Activated T-cell treated with anti-CD3 and anti-CD28 coated beads, Interleukin-2, amount 50 U/mL, for 4 hours (primary cell): ENCODE data around the gene LIN37. TPM values are rescaled to one million over a fixed set of nuclear protein-coding genes. Genes with fewer than 3 reads are reported as not detected.

ENCODE experiments used
- ATAC-seq, 2 donors: fragments of 200-7000 bp; cut with Tn5 transposase; one replicate each; pipeline ENCODE4 v1.10.0; 2021
- DNase-seq: peaks from one replicate; pipeline ENCODE4 v3.0.0-alpha.2; 2020
- H3K27me3 Mint-ChIP-seq: one replicate; pipeline ENCODE4 v1.8.0; 2021; ENCODE audit warnings: low read depth, mixed read lengths
- H3K36me3 Mint-ChIP-seq: one replicate; pipeline ENCODE4 v1.8.0; 2022; ENCODE audit warnings: mixed read lengths; ENCODE audit not compliant: insufficient read depth
- H3K4me1 Mint-ChIP-seq: one replicate; pipeline ENCODE4 v1.8.0; 2021; ENCODE audit warnings: low read depth, mixed read lengths
- H3K4me3 Mint-ChIP-seq: one replicate; pipeline ENCODE4 v1.8.0; 2021; ENCODE audit warnings: mild to moderate bottlenecking, moderate library complexity, mixed read lengths
- H3K9me3 Mint-ChIP-seq: one replicate; pipeline ENCODE4 v1.8.0; 2021; ENCODE audit warnings: mixed read lengths
- total RNA-seq, 3 donors: library from RNA; stranded (reverse); gene quantifications; one replicate each; pipeline ENCODE4 v1.2.1, GENCODE V29; 2021

The LIN37 gene
- total RNA-seq, 3 donors from 2014 or later: 5.8 to 6.4 (median 6.4) TPM

GRCh38 chr19:35777086-35777841, 28.9 kb downstream of the LIN37 start:
- Mint-ChIP-seq H3K4me1 (peaks cover 19% of the 10 kb centered on the region), H3K36me3 (peaks cover 4% of the 10 kb centered on the region), H3K4me3 (peak overlapping the region; percentile 59), H3K9me3 (no peaks in the 10 kb centered on the region), H3K27me3 (no peaks in the 10 kb centered on the region)
- ATAC-seq: no peak
- DNase-seq: no peak

GRCh38 chr19:35777961-35778360, 29.6 kb downstream of the LIN37 start:
- Mint-ChIP-seq H3K9me3 (no peaks in the 10 kb centered on the region), H3K27me3 (no peaks in the 10 kb centered on the region), H3K4me3 (no peak overlapping the region), H3K4me1 (peaks cover 19% of the 10 kb centered on the region), H3K36me3 (peaks cover 7% of the 10 kb centered on the region)
- DNase-seq (no peak), ATAC-seq (no peak)

- no peaks in the 10 kb centered on the region for H3K9me3 Mint-ChIP-seq
- H3K27me3 Mint-ChIP-seq: no peaks in the 10 kb centered on the region
- DNase-seq (no peak), ATAC-seq (no peak)
- peaks cover 19% of the 10 kb centered on the region for H3K4me1 Mint-ChIP-seq
- H3K4me3 Mint-ChIP-seq: no peak overlapping the region
- peaks cover 11% of the 10 kb centered on the region for H3K36me3 Mint-ChIP-seq
Measured at GRCh38 chr19:35779033-35779432, 30.7 kb downstream of the LIN37 start.

GRCh38 chr19:35780058-35780457, 31.7 kb downstream of the LIN37 start:
- no peak for DNase-seq
- ATAC-seq: no peak
- H3K27me3 Mint-ChIP-seq: no peaks in the 10 kb centered on the region
- no peak overlapping the region for H3K4me3 Mint-ChIP-seq
- no peaks in the 10 kb centered on the region for H3K9me3 Mint-ChIP-seq
- H3K36me3 Mint-ChIP-seq: peaks cover 11% of the 10 kb centered on the region
- H3K4me1 Mint-ChIP-seq: peaks cover 11% of the 10 kb centered on the region

GRCh38 chr19:35780717-35781116, 32.3 kb downstream of the LIN37 start:
- no peak overlapping the region for H3K4me3 Mint-ChIP-seq

GRCh38 chr19:35781650-35782049, 33.3 kb downstream of the LIN37 start:
- no peak overlapping the region for H3K4me3 Mint-ChIP-seq
- no peak for ATAC-seq
- no peaks in the 10 kb centered on the region for H3K27me3 Mint-ChIP-seq
- peaks cover 11% of the 10 kb centered on the region for H3K36me3 Mint-ChIP-seq
- DNase-seq: no peak
- no peaks in the 10 kb centered on the region for H3K9me3 Mint-ChIP-seq
- peaks cover 3% of the 10 kb centered on the region for H3K4me1 Mint-ChIP-seq

More at GRCh38 chr19:35780717-35781116, 32.3 kb downstream of the LIN37 start:
- DNase-seq: no peak
- no peaks in the 10 kb centered on the region for H3K9me3 Mint-ChIP-seq
- no peaks in the 10 kb centered on the region for H3K27me3 Mint-ChIP-seq
- ATAC-seq: no peak
- H3K36me3 Mint-ChIP-seq: peaks cover 11% of the 10 kb centered on the region
- peaks cover 10% of the 10 kb centered on the region for H3K4me1 Mint-ChIP-seq

GRCh38 chr19:35782589-35782988, 34.2 kb downstream of the LIN37 start:
- ATAC-seq: no peak

GRCh38 chr19:35783469-35784434, 35.4 kb downstream of the LIN37 start:
- H3K27me3 Mint-ChIP-seq: no peaks in the 10 kb centered on the region
- no peaks in the 10 kb centered on the region for H3K4me1 Mint-ChIP-seq
- no peak overlapping the region for H3K4me3 Mint-ChIP-seq
- peaks cover 11% of the 10 kb centered on the region for H3K36me3 Mint-ChIP-seq
- ATAC-seq (no peak), DNase-seq (no peak)
- no peaks in the 10 kb centered on the region for H3K9me3 Mint-ChIP-seq

More at GRCh38 chr19:35782589-35782988, 34.2 kb downstream of the LIN37 start:
- H3K4me1 Mint-ChIP-seq: no peaks in the 10 kb centered on the region
- DNase-seq: no peak
- peaks cover 11% of the 10 kb centered on the region for H3K36me3 Mint-ChIP-seq
- H3K9me3 Mint-ChIP-seq: no peaks in the 10 kb centered on the region
- H3K27me3 Mint-ChIP-seq: no peaks in the 10 kb centered on the region
- no peak overlapping the region for H3K4me3 Mint-ChIP-seq

GRCh38 chr19:35784503-35785338, 36.3 kb downstream of the LIN37 start:
- peaks cover 11% of the 10 kb centered on the region for H3K36me3 Mint-ChIP-seq

GRCh38 chr19:35785339-35785627, 36.9 kb downstream of the LIN37 start:
- DNase-seq (no peak), ATAC-seq (no peak)
- Mint-ChIP-seq H3K9me3 (no peaks in the 10 kb centered on the region), H3K4me3 (no peak overlapping the region), H3K36me3 (peaks cover 11% of the 10 kb centered on the region), H3K4me1 (no peaks in the 10 kb centered on the region), H3K27me3 (no peaks in the 10 kb centered on the region)

More at GRCh38 chr19:35784503-35785338, 36.3 kb downstream of the LIN37 start:
- Mint-ChIP-seq H3K9me3 (no peaks in the 10 kb centered on the region), H3K4me1 (no peaks in the 10 kb centered on the region), H3K27me3 (no peaks in the 10 kb centered on the region), H3K4me3 (no peak overlapping the region)
- DNase-seq (no peak), ATAC-seq (no peak)

GRCh38 chr19:35786299-35787160, 38.2 kb downstream of the LIN37 start:
- Mint-ChIP-seq H3K9me3 (no peaks in the 10 kb centered on the region), H3K4me1 (no peaks in the 10 kb centered on the region), H3K36me3 (peaks cover 10% of the 10 kb centered on the region), H3K4me3 (no peak overlapping the region), H3K27me3 (no peaks in the 10 kb centered on the region)
- ATAC-seq: no peak
- DNase-seq: no peak

GRCh38 chr19:35787227-35787799, 38.9 kb downstream of the LIN37 start:
- Mint-ChIP-seq H3K9me3 (no peaks in the 10 kb centered on the region), H3K4me1 (no peaks in the 10 kb centered on the region), H3K4me3 (no peak overlapping the region), H3K27me3 (no peaks in the 10 kb centered on the region), H3K36me3 (peaks cover 7% of the 10 kb centered on the region)
- ATAC-seq: no peak
- DNase-seq: no peak
